ENCODE data around the gene OXNAD1. TPM values are rescaled to one million over a fixed set of nuclear protein-coding genes. Genes with fewer than 3 reads are reported as not detected.
A peak's percentile ranks its signal among the peaks of the same experiment; 100 is the strongest.

Gene OXNAD1
- total RNA-seq, 1 donor: 10.0 TPM

DNA sequence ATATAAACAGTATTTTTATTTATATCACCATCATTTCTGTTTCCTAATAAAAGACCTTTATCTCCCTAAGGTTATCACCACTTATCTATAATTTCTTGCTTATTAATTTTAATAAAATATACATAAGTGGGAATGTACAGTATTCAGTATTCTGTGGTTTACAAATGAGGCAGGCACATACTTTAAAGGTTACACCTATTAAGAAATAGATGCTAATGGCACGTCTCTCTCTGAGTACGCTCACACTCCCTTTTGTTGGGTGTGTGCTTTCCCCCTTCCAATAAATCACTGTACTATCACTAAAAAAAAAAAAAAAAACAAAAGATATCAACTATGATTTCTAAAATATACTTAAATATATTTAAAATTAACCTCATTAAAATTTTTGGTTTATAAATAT is 8.9 kb downstream of the OXNAD1 start:
- DNase-seq (ENCODE audit: low read depth in 2 of 3, low spot score in 2 of 3): no peak

DNA sequence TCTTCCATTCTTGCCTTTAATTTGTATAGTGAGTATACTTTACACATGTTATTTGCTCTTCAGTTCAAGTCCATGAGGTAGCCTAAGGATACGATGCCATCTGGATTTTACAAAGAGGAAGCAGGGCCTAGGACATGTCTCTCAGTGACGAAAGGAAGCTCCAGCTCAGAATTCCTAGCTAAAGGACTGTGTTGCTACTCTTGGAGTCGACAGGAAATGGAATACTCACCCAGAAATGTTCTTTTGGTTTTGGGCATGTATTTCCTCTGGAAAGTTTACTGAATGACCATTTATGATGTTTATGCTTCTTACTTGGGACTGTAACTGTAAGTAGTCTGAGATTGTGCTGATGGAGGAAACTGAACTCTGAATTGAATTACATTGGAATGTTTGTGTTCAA is 12.5 kb downstream of the OXNAD1 start:
- DNase-seq (ENCODE audit: low read depth in 2 of 3, low spot score in 2 of 3): no peak

DNA sequence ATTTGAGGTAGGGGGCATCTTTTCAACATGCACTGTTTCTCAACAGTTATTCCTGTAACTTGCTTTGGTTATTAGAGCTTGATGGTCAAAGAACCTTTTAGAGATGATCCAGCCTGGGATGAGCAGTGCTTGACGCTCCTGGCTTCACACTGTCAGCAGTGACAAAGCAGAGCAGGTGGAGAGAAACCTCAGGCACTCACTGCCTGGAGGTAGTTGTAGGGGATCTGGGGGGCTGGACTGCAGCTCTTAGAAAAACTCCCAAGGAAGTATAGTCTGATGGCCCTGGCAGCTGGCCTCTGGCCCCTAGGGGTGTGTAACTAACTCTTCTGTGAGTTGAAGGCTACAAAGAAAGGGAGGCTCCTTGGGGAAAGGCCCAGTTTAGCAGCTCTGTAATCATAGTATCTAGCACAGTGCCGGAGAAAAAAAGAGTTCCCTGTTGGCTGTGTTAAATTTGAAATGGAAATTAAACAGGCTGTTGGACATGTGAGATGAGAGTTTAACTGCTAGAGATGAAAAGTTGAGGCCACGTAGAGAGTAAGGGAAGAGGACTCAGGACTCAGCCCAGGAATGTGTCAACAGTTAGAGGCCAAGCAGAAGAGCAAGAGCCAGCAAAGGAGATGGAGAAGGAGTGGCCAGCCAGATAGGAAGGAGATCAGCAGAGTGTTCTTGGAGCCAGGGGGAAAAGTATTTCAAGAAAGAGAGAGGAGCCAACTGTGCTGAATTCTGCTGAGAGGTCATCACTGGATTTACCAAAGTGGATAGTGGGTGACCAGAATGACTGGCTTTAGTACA is 14.2 kb downstream of the OXNAD1 start:
- DNase-seq (ENCODE audit: low read depth in 2 of 3, low spot score in 2 of 3): no peak

DNA sequence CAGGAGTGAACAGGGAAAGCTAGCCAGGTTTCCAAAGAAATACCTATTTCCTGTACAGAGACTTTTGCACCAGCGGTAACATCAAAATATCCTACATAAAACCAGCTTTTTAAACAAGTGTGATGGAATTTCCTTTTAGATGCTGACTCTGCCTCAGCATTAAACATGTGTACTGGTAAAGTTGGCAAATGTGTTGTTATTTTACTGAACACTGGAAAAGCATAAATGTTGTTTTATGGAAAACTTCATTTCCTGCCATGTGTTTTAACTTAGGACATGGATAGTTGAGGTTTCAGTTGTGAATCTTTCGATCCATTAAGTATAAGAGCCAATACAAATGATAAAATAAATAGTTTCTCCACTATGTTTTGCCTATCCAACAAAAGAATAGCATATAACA is 15.7 kb downstream of the OXNAD1 start:
- no peak for DNase-seq (ENCODE audit: low read depth in 2 of 3, low spot score in 2 of 3)

DNA sequence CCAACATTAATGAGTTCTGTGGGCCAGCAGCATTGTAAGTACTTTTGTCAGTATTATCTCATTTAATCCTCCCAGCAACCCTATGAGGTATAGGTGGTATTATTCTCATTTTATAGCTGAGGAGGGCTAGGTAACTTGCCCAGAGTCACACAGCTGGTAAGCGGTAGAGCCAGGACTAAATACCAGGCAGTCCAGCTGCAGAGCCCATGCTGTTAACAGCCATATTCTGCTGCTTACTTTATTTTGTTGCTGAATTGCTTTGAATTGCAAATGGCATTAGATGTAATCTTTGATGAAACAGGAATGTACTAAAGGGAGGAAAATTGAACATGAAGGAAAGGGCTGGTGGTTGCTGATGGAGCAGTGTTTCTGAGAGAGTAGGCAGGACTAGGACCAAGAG is 19.6 kb downstream of the OXNAD1 start:
- no peak for DNase-seq (ENCODE audit: low read depth in 2 of 3, low spot score in 2 of 3)

DNA sequence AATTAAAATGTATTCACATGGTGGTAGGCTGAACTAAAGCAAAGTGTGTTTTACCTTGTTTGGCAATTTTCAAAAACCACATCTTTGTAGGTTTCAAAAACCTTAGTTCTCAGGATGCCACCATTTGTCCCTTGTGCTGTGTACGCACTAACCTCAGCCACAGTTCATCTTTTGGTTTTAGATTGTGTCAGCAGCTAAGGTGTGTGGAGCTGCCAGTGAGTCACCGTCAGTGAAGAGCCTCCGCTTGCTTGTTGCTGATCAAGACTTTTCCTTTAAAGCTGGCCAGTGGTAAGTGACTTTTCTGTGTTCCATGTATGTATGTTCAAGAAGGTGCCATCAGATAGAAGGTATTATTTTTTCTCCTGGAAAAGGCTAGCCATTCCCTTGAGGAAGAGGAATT is 21.1 kb downstream of the OXNAD1 start:
- DNase-seq (ENCODE audit: low read depth in 2 of 3, low spot score in 2 of 3): peak in 1 of 3 donors; percentile 61

DNA sequence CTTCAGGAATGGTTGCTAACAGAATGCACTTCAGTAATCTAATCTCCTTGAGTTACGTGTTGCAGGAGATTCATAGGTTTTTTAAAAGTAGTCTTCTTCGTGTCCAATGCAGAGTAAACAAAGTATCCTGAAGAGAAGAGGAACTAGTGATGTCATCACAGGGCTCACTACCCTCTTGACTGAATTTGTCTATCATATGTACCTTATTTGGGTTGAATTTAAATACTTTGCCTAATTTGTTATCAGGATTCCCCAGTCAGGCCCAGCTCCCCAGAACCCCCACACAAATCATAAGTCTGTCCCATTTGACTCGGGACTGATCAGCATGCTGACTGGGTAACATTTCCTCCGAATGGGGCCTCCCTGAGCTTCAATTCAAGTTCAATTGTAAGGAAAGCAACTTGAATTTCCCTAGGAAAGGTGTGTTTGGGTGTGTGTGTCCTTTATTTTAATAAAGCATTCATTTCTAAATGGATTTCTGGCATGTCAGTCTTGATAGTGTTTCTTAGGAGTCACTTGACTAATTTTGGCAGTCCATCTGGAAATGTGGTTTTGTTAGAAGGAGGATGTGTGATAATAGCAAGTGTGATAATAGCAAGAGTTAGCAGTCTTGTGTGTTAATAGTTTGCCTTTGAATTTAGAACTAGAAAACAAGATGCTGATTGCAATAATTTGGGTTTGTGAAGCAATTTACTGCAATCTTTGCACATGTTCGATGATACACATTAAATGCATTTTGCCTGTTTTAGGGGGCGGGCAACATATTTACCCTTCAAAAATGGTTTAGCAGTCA is 21.9 kb downstream of the OXNAD1 start:
- peak in 1 of 3 donors; percentile 38 for DNase-seq (ENCODE audit: low read depth in 2 of 3, low spot score in 2 of 3)

DNA sequence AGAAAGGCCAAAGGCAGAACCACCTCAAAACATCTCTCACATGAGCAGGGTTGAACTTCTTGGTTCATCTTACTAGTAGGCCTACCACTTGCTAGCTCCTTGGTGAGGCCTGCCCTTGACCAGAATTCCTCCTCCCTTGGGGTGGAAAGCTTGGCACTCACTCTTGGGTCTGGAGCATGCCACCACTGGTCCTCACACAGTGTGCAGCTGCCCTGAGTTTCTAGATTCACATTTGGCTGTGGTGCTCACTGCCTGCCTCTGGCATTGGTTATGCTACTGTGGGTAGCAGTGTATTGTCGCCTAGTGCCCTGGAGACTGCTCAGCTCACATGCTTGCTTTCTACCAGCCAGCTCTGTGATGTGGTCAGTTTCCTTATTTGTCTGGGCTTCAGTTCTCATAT is 23.7 kb downstream of the OXNAD1 start:
- DNase-seq (ENCODE audit: low read depth in 2 of 3, low spot score in 2 of 3): no peak

DNA sequence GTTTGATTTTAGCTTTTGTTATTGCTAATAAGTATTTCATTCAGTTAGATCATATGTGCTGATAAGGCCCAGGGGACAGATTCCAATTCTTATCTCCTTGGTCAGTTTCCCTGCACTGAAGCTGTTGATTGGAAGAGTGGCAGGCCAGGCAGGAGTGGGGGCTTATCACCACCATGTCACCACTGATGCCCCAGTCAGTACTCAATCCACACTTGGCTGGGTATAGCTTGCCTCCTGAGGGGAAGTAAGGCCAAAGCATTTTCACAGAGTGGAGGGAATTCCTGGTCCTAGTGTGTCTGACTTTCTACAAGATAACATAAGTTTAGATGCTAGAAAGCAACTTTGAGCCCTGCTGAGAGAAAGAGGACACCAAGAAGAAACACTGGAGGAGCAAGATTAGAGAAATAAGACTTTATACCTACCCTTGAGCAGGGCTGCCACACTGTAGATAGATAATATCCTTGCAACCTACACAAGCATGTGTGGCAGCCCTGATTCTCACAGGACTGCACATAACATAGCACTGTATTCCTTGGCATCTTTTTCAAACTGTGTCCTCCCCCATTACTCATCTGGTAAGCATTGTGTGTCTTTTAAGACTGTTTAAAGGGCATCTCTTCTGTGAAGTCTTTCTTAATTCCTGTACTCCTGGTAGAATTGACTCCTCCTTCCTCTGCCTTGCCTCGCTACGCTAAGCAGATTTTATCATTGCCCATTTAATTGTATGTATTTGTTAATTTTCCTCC is 24.3 kb downstream of the OXNAD1 start:
- no peak for DNase-seq (ENCODE audit: low read depth in 2 of 3, low spot score in 2 of 3)

DNA sequence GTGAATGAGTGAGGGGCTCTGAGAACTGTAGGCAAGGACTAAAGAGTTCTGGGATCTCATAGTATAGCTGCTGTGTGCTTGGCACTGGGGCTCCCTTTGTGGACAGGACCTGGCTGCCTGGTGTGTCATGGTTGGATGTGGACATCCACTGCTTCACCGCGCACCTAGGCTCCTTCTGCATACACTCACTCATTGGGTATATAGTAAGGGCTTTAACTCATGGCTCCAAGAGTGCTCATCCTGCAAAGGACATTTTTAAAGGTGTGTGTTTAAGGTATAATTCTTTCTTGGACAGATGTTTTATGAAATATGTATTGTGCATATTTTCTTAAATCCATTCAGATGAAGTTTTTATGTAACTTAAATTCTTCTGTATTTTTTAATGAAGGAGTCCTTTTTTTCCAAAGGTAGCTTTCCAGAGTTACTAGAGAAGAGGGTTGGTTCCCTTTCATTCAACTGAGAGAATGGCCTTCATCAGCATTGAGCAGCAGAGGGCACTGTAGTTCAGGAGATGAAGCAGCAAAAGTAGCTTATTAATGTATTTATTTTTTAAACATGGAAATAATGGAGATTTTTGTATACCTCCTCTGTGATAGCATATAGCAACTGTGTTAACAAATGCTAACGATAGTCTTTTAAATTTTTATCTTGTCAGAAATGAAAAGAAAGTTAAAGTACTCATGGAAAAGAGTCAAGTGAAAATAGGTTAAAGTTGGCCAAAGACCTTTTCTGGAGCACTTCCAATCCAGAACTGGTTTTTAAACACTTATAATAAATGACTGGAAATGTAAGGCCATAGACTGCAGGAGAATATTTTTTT is 25.2 kb downstream of the OXNAD1 start:
- peak in 2 of 3 donors; percentile 50 to 79 for DNase-seq (ENCODE audit: low read depth in 2 of 3, low spot score in 2 of 3)

DNA sequence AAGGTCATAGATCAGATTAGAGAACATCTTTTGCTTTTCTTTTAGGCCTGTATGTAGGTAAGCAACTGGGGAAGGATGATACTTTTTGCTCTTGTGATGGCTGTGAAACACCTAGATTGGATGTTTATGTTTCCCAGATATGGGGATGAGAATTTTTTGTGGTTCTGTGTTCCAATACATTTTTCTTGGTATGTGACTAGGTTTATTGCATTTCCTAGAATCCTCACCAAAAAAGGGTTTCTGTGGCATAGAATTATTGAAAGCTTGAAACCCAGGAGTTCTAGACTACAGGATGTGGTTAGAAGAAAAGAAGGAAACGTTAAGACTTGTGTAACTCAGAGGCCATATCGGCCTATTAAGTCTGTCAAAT is 25.8 kb downstream of the OXNAD1 start:
- DNase-seq (ENCODE audit: low read depth in 2 of 3, low spot score in 2 of 3): peak in 2 of 3 donors; percentile 21 to 26

DNA sequence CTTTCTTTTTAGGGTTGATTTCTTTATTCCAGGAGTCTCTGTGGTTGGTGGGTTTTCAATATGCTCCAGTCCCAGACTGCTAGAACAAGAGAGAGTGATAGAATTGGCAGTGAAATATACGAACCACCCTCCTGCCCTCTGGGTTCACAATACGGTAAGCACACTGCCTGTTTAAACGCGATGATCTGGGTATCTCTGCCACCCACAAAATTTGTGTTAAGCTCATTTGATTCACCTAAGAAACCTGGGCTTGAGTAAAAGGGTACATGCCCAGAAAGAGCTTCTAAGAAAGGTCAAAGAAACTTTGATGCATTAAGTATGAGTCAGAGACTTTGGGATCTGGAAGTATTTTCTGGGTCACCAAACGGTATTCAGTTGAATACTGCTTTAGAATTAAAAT is 29.8 kb downstream of the OXNAD1 start:
- no peak for DNase-seq (ENCODE audit: low read depth in 2 of 3, low spot score in 2 of 3)

DNA sequence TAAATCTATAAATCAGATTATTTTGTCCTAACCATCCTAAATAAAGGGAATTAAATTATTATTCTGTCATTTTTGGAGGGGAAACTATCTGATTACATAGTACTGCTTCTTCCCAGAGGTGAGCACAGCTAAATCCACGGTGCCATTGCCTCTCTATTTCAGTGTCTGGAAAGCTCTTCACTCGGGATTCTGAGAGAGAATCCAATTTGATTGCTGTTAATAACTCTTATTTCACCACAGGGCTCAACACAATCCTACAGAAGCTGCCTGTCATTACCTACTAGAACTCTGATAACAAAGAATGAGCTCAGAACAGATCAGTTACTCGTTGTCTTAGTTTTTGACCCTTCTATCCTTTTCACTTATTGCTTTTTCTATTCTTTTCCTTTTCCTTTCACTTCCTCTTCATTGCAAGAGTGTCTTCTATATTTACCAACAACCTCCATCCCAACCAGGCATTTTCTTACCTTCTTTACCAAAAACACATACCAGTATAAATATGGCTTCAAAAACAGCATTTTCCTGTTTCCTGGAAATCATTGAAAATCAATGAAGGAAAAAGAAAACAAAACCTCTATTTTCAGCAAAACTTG is 30.4 kb downstream of the OXNAD1 start:
- DNase-seq (ENCODE audit: low read depth in 2 of 3, low spot score in 2 of 3): no peak

DNA sequence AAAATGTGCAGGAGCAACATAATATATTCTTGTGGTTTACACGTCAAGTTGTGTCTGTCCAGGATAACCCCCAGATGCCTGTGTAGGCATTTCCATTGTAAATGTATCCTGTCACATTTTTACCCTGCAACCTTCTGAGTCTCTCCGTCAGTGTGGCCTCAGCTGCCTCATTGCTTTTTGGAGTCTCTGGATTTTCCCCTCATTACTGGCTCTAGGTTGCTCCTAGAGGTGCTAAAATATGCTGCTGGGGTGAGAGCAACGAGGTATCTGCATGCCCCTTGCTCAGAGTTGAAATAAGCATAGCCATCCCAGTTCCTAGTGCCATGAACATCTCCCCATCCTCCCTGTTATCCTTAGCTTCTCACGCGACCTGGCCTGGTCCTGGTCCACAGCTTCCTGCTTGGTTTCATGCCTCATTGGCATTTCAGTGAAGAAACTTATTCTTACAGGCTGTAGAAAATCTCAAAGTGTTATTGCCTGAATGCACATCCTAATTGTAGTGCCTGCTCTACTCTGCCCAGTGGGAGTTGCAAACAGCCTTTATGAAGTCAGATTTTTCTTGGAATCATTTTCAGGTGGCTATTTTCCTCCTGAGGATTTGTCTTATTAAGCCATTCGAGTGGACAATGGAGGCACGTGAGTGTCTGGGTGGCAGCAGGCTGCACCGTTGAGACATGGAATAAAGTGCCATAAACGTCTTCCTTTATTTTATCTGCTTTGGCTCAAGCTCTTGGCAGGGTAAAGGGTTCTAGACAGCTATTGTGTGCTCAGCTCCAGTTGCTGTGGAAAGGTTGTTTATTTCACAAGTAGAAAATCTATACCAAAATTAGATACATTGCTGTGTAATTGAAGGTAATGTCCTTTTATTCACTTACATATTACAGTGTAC is 33.2 kb downstream of the OXNAD1 start:
- DNase-seq (ENCODE audit: low read depth in 2 of 3, low spot score in 2 of 3): no peak

DNA sequence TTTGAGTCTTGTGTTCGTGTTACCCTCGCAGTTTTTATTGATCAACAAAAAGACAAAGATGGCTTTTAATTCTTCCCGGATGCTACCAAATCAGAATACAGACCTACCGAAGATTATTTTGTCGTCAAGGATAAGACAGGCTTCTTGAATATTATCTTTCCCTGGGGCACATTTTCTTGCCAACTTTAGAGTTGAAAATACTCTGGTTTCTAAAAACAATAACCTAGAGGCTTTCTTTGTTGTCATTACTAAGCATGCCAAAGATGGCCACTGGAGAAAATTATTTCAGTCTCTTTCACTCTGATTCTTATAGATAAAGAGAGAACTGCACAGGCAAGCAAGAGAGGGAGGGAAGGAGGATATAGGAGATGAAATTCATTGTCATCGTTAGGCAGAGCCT is 33.9 kb downstream of the OXNAD1 start:
- DNase-seq (ENCODE audit: low read depth in 2 of 3, low spot score in 2 of 3): no peak

DNA sequence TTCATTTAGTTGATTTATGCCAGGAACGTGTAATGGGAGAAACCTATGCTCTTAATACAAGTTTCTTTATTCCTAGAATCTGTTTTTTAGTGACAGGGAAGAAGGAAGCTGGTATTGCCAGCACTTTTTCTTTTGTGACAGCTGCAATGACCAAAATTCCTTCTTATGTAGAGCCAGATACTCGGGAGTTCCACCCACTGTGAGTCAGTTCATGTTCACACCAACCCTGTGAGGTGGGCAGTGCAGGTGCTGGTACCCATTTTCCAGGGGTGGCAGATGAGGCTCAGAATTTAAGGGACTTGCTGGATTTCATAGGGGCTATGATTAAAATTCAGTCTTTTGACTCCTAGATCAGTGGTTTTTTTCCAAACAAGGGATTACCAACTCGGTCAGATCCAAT is 34.7 kb downstream of the OXNAD1 start:
- no peak for DNase-seq (ENCODE audit: low read depth in 2 of 3, low spot score in 2 of 3)

DNA sequence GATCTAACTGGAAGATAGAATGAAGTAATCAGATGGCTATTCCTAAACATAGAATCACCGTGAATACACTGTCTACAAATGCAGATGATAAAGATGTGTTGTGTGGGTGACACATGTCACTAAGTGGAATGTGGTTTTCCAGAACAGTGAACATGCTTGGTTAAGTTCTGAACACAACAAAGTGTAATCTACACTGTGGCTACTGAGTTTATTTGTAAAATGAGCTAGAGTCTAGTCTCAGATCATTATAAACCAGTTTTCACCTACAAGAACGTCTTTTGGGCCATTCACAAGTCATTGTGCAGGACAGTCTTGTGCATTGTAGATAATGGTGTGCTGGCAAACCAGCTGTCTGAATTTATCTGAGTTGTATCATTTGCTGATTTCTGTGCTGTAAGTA is 35.3 kb downstream of the OXNAD1 start:
- DNase-seq (ENCODE audit: low read depth in 2 of 3, low spot score in 2 of 3): no peak

DNA sequence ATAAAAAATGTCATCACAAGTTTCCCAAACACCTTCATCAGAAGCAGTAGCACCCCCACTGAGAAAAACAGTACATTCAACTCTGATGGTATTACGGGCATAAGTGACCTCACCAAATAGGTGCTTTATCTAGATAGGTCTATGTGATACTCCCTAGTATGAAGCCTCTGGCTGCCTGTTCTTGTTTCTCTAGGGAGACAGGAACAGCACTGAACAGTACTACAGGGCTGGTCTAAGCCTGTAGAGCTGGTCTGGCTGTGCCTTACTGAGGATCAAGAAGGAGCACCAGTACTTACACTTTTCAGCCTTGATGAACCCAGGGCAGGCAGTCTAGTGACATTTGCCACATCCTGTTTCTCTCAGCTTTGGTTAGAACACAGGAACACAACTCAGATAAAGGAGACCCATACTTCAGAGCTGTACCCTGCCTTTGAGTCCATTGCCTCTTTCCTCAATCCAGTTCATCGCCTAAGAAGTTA is 35.9 kb downstream of the OXNAD1 start:
- DNase-seq (ENCODE audit: low read depth in 2 of 3, low spot score in 2 of 3): peak in 1 of 3 donors; percentile 60

DNA sequence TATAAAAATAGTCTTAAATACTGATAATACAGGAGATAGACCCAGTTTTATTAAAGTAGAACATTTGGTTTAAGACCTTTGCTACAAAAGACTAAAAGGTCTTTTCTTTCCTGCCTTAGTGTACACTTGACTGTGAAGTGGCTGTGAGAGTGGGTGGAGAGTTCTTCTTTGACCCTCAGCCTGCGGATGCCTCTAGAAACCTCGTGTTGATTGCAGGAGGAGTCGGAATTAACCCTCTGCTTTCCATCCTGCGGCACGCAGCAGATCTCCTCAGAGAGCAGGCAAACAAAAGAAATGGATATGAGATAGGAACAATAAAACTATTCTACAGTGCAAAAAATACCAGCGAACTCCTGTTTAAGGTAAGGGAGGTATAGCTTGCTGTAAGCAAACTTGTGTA is 36.5 kb downstream of the OXNAD1 start:
- no peak for DNase-seq (ENCODE audit: low read depth in 2 of 3, low spot score in 2 of 3)

Measured in hematopoietic multipotent progenitor cell (in vitro differentiated cells).